Uterus (tissue), 4 donors: ENCODE results near the gene LMOD2. TPM values are rescaled to one million over a fixed set of nuclear protein-coding genes. Genes with fewer than 3 reads are reported as not detected.

Experiments used
- DNase-seq, 2 donors: peaks; one replicate each; pipeline ENCODE4 v3.0.0-alpha.2; 2019 to 2020
- H3K27ac ChIP-seq, 2 donors: fragments of 200-600 bp; sonication (generic); 1 replicate in 1 of 2; 2 replicates in 1 of 2; pipeline ENCODE4 v1.5.1; 2016 to 2018
- H3K27me3 ChIP-seq, 2 donors: fragments of 200-600 bp; sonication (generic); one replicate each; pipeline ENCODE4 v1.5.1; 2018 to 2019; ENCODE audit warnings: control low read depth in 1 of 2
- H3K36me3 ChIP-seq, 2 donors: fragments of 200-600 bp; sonication (generic); one replicate each; pipeline ENCODE4 v1.5.1; 2019; ENCODE audit warnings: control low read depth in 1 of 2
- H3K4me1 ChIP-seq, 2 donors: fragments of 200-600 bp; sonication (generic); one replicate each; pipeline ENCODE4 v1.5.1; 2018 to 2019; ENCODE audit warnings: control low read depth in 1 of 2
- H3K4me3 ChIP-seq, 2 donors: fragments of 200-600 bp; sonication (generic); 1 replicate in 1 of 2; 2 replicates in 1 of 2; pipeline ENCODE4 v1.5.1; 2018 to 2019; ENCODE audit warnings: mild to moderate bottlenecking in 1 of 2
- H3K9me3 ChIP-seq, 2 donors: fragments of 200-600 bp; sonication (generic); one replicate each; pipeline ENCODE4 v1.5.1; 2019; ENCODE audit warnings: control low read depth in 1 of 2
- CTCF ChIP-seq, 4 experiments: fragments of 200-600 bp in 2 of 4; fragments of 450-650 bp in 2 of 4; sonication (generic) in 2 of 4; IDR thresholded peaks; one replicate each; pipeline ENCODE4 v1.5.1; 2016 to 2019; ENCODE audit warnings: antibody characterized with exemption in 4 of 4, mild to moderate bottlenecking in 2 of 4, moderate library complexity in 1 of 4
- POLR2A ChIP-seq, 2 donors: fragments of 450-650 bp; IDR thresholded peaks; one replicate each; pipeline ENCODE4 v1.6.1; 2016; ENCODE audit warnings: antibody characterized with exemption in 2 of 2, mild to moderate bottlenecking in 1 of 2, moderate library complexity in 1 of 2
- intact Hi-C: fragments of 100-400 bp; cut with DNase I; formaldehyde crosslinking; loops from one replicate; pipeline ENCODE4 v1.15.1; 2023; ENCODE audit warnings: low total_unique reads
- total RNA-seq, 4 donors: library from RNA; depleted of rRNA in 3 of 4; stranded (reverse); fragments of >200 nt in 3 of 4; gene quantifications; one replicate each; pipeline versions ENCODE4 v1.1.0 to v1.2.4, GENCODE V29; 2014 to 2023
- donor health status: DM: yes; HTN: yes; CAD: no.

LMOD2 gene
- total RNA-seq, 4 donors from 2014 or later = 0.52 TPM; not detected in 3

GRCh38 chr7:123710683-123711082 lies 55.0 kb downstream of the LMOD2 start:
- TF ChIP-seq CTCF (IDR thresholded peaks at IDR 0.05) (no peak), POLR2A (IDR thresholded peaks at IDR 0.05) (no peak)

GRCh38 chr7:123711832-123712293 lies 56.2 kb downstream of the LMOD2 start:
- Histone ChIP-seq H3K27me3 (no peaks in the 10 kb centered on the region), H3K36me3 (no peaks in the 10 kb centered on the region), H3K4me1 (no peaks in the 10 kb centered on the region), H3K9me3 (no peaks in the 10 kb centered on the region), H3K27ac (no peak overlapping the region), H3K4me3 (no peak overlapping the region)
- DNase-seq = no peak
- no peak for TF ChIP-seq CTCF (IDR thresholded peaks at IDR 0.05)
- TF ChIP-seq POLR2A (IDR thresholded peaks at IDR 0.05) = no peak
- intact Hi-C loops = no loop called here

More at GRCh38 chr7:123710683-123711082, 55.0 kb downstream of the LMOD2 start:
- no peaks in the 10 kb centered on the region for H3K36me3 ChIP-seq
- no peaks in the 10 kb centered on the region for H3K27me3 ChIP-seq
- H3K27ac ChIP-seq = no peak overlapping the region
- intact Hi-C loops = no loop called here
- no peaks in the 10 kb centered on the region for H3K4me1 ChIP-seq
- no peaks in the 10 kb centered on the region for H3K9me3 ChIP-seq
- no peak overlapping the region for H3K4me3 ChIP-seq
- no peak for DNase-seq

- Histone ChIP-seq H3K4me1 (no peaks in the 10 kb centered on the region), H3K27ac (no peak overlapping the region), H3K36me3 (no peaks in the 10 kb centered on the region), H3K27me3 (no peaks in the 10 kb centered on the region), H3K4me3 (no peak overlapping the region), H3K9me3 (no peaks in the 10 kb centered on the region)
- no peak for DNase-seq
- intact Hi-C loops = no loop called here
- TF ChIP-seq POLR2A (IDR thresholded peaks at IDR 0.05) (no peak), CTCF (IDR thresholded peaks at IDR 0.05) (no peak)
Observed at GRCh38 chr7:123712619-123713018, 57.0 kb downstream of the LMOD2 start.

Other genes with a start within 250 kb of the LMOD2 start
- gene IQUB, start 121.3 kb upstream of the LMOD2 start, total RNA-seq = 1 to 10 TPM in 3 of 4 donors, not detected in 1; 2.4 to 9.9 (median 6.1) TPM
- 10 to 100 TPM; 27.2 to 97.6 (median 85.0) TPM for gene NDUFA5, start 98.0 kb upstream of the LMOD2 start, total RNA-seq
- not detected for gene ASB15, start 54.0 kb upstream of the LMOD2 start, total RNA-seq
- 10 to 100 TPM; 16.9 to 56.9 (median 49.5) TPM for gene WASL, start 93.1 kb downstream of the LMOD2 start, total RNA-seq
- not detected for gene HYAL4, start 189.3 kb downstream of the LMOD2 start, total RNA-seq